HEK293 (cell line): ENCODE results near the gene SCAMP2.

Source experiments
- GLIS2 ChIP-seq: fragments of 450-650 bp; formaldehyde crosslinking; IDR thresholded peaks from 2 replicates; pipeline ENCODE4 v1.5.1; 2016; ENCODE audit warnings: missing biosample characterization, missing genetic modification characterization
- KLF17 ChIP-seq: fragments of 450-650 bp; formaldehyde crosslinking; IDR thresholded peaks from 2 replicates; pipeline ENCODE4 v1.5.1; 2016; ENCODE audit warnings: missing biosample characterization, missing genetic modification characterization
- MEIS1 ChIP-seq: sonication (generic); formaldehyde crosslinking; IDR thresholded peaks from 2 replicates; pipeline ENCODE4 v1.8.1; 2022; ENCODE audit warnings: missing genetic modification reagents, mild to moderate bottlenecking, borderline replicate concordance
- OVOL3 ChIP-seq: fragments of 450-650 bp; formaldehyde crosslinking; IDR thresholded peaks from 2 replicates; pipeline ENCODE4 v1.5.1; 2016; ENCODE audit warnings: missing biosample characterization, missing genetic modification characterization
- REST ChIP-seq: fragments of 450-650 bp; formaldehyde crosslinking; IDR thresholded peaks from 2 replicates; pipeline ENCODE4 v1.5.1; 2016; ENCODE audit warnings: missing biosample characterization, missing genetic modification characterization
- SETDB1 ChIP-seq: IDR thresholded peaks from one replicate; pipeline ENCODE4 v1.6.1; 2017; ENCODE audit warnings: mild to moderate bottlenecking, low read length, moderate library complexity, mixed read lengths; ENCODE audit not compliant: insufficient read length
- SP2 ChIP-seq: fragments of 450-650 bp; formaldehyde crosslinking; IDR thresholded peaks from 2 replicates; pipeline ENCODE4 v1.5.1; 2016; ENCODE audit warnings: missing biosample characterization, missing genetic modification characterization
- SP7 ChIP-seq: fragments of 450-650 bp; formaldehyde crosslinking; IDR thresholded peaks from 2 replicates; pipeline ENCODE4 v1.5.1; 2016; ENCODE audit warnings: missing biosample characterization, missing genetic modification characterization
- ZEB2 ChIP-seq: fragments of 450-650 bp; formaldehyde crosslinking; IDR thresholded peaks from 2 replicates; pipeline ENCODE4 v1.5.1; 2016; ENCODE audit warnings: missing biosample characterization, missing genetic modification characterization
- ZNF133 ChIP-seq: fragments of 450-650 bp; formaldehyde crosslinking; IDR thresholded peaks from 2 replicates; pipeline ENCODE4 v1.5.1; 2016; ENCODE audit warnings: missing biosample characterization, missing genetic modification characterization
- ZNF138 ChIP-seq: fragments of 450-650 bp; formaldehyde crosslinking; IDR thresholded peaks from 2 replicates; pipeline ENCODE4 v1.5.1; 2016; ENCODE audit warnings: missing biosample characterization, missing genetic modification characterization, borderline replicate concordance
- ZNF175 ChIP-seq: fragments of 450-650 bp; formaldehyde crosslinking; IDR thresholded peaks from 2 replicates; pipeline ENCODE4 v1.5.1; 2016; ENCODE audit warnings: missing biosample characterization, missing genetic modification characterization
- ZNF18 ChIP-seq: fragments of 450-650 bp; formaldehyde crosslinking; IDR thresholded peaks from 2 replicates; pipeline ENCODE4 v1.5.1; 2016; ENCODE audit warnings: missing biosample characterization, missing genetic modification characterization
- ZNF239 ChIP-seq: fragments of 450-650 bp; formaldehyde crosslinking; IDR thresholded peaks from 2 replicates; pipeline ENCODE4 v1.5.1; 2016; ENCODE audit warnings: missing biosample characterization, missing genetic modification characterization
- ZNF266 ChIP-seq: fragments of 450-650 bp; formaldehyde crosslinking; IDR thresholded peaks from 2 replicates; pipeline ENCODE4 v1.5.1; 2016; ENCODE audit warnings: missing biosample characterization, missing genetic modification characterization, low read depth
- ZNF341 ChIP-seq: fragments of 450-650 bp; formaldehyde crosslinking; IDR thresholded peaks from 2 replicates; pipeline ENCODE4; 2016; ENCODE audit warnings: low read depth, missing biosample characterization, missing genetic modification characterization
- ZNF354C ChIP-seq: fragments of 450-650 bp; formaldehyde crosslinking; IDR thresholded peaks from 2 replicates; pipeline ENCODE4 v1.5.1; 2016; ENCODE audit warnings: missing biosample characterization, missing genetic modification characterization, low read depth, borderline replicate concordance
- ZNF426 ChIP-seq: fragments of 450-650 bp; formaldehyde crosslinking; IDR thresholded peaks from 2 replicates; pipeline ENCODE4 v1.5.1; 2017; ENCODE audit warnings: missing biosample characterization, missing genetic modification characterization, mild to moderate bottlenecking, inconsistent platforms, moderate library complexity
- ZNF580 ChIP-seq: fragments of 450-650 bp; formaldehyde crosslinking; IDR thresholded peaks from 2 replicates; pipeline ENCODE4 v1.5.1; 2016; ENCODE audit warnings: missing biosample characterization, missing genetic modification characterization
- ZNF600 ChIP-seq: fragments of 450-650 bp; formaldehyde crosslinking; IDR thresholded peaks from 2 replicates; pipeline ENCODE4 v1.5.1; 2016; ENCODE audit warnings: missing biosample characterization, missing genetic modification characterization
- ZNF692 ChIP-seq: fragments of 450-650 bp; formaldehyde crosslinking; IDR thresholded peaks from 2 replicates; pipeline ENCODE4 v1.5.1; 2016; ENCODE audit warnings: missing biosample characterization, missing genetic modification characterization
- ZNF792 ChIP-seq: fragments of 450-650 bp; formaldehyde crosslinking; IDR thresholded peaks from 2 replicates; pipeline ENCODE4 v1.5.1; 2016; ENCODE audit warnings: missing biosample characterization, missing genetic modification characterization
- ZSCAN5A ChIP-seq: fragments of 450-650 bp; formaldehyde crosslinking; IDR thresholded peaks from 2 replicates; pipeline ENCODE4 v1.5.1; 2016; ENCODE audit warnings: missing biosample characterization, missing genetic modification characterization
- TF ChIP-seq, protein P1 (sequence below): fragments of 450-650 bp; formaldehyde crosslinking; IDR thresholded peaks from 2 replicates; pipeline ENCODE4 v1.5.1; 2017; ENCODE audit warnings: missing biosample characterization, missing genetic modification characterization
- TF ChIP-seq, protein P2 (sequence below): fragments of 450-650 bp; formaldehyde crosslinking; IDR thresholded peaks from 2 replicates; pipeline ENCODE4 v1.5.0; 2017; ENCODE audit warnings: missing biosample characterization, missing genetic modification characterization, borderline replicate concordance

The SCAMP2 gene

GRCh38 chr15:74816624-74817369, 56.4 kb downstream of the SCAMP2 start (continued):
- TF ChIP-seq MEIS1 (CRISPR knock-in tag) (no peak), ZNF266 (tag by site-specific recombination) (no peak), KLF17 (tag by site-specific recombination) (peak; percentile 32; the same call in 1 of the 2 replicates), ZNF341 (tag by site-specific recombination) (peak; percentile 39; the same call in 1 of the 2 replicates), ZNF580 (no peak), ZNF138 (no peak), ZNF133 (tag by site-specific recombination) (no peak), GLIS2 (tag by site-specific recombination) (peak; percentile 61; the same call in 1 of the 2 replicates), ZNF792 (tag by site-specific recombination) (no peak), REST (tag by site-specific recombination) (peak; percentile 46; the same call in 1 of the 2 replicates), ZNF692 (tag by site-specific recombination) (peak; percentile 36; the same call in 1 of the 2 replicates), ZNF239 (no peak), OVOL3 (tag by site-specific recombination) (no peak), SETDB1 (no peak), ZEB2 (tag by site-specific recombination) (peak; percentile 63), ZNF600 (tag by site-specific recombination) (peak; percentile 96), ZNF18 (no peak), ZSCAN5A (tag by site-specific recombination) (0 out of 2 replicates have a peak, but pooled peaks have one; percentile 23), ZNF175 (tag by site-specific recombination) (no peak), SP2 (tag by site-specific recombination) (no peak), ZNF354C (tag by site-specific recombination) (no peak), ZNF426 (no peak), SP7 (tag by site-specific recombination) (peak; percentile 80)
- TF ChIP-seq, protein P1, sequence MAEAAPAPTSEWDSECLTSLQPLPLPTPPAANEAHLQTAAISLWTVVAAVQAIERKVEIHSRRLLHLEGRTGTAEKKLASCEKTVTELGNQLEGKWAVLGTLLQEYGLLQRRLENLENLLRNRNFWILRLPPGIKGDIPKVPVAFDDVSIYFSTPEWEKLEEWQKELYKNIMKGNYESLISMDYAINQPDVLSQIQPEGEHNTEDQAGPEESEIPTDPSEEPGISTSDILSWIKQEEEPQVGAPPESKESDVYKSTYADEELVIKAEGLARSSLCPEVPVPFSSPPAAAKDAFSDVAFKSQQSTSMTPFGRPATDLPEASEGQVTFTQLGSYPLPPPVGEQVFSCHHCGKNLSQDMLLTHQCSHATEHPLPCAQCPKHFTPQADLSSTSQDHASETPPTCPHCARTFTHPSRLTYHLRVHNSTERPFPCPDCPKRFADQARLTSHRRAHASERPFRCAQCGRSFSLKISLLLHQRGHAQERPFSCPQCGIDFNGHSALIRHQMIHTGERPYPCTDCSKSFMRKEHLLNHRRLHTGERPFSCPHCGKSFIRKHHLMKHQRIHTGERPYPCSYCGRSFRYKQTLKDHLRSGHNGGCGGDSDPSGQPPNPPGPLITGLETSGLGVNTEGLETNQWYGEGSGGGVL (tag by site-specific recombination), result peak; percentile 58
- TF ChIP-seq, protein P2, sequence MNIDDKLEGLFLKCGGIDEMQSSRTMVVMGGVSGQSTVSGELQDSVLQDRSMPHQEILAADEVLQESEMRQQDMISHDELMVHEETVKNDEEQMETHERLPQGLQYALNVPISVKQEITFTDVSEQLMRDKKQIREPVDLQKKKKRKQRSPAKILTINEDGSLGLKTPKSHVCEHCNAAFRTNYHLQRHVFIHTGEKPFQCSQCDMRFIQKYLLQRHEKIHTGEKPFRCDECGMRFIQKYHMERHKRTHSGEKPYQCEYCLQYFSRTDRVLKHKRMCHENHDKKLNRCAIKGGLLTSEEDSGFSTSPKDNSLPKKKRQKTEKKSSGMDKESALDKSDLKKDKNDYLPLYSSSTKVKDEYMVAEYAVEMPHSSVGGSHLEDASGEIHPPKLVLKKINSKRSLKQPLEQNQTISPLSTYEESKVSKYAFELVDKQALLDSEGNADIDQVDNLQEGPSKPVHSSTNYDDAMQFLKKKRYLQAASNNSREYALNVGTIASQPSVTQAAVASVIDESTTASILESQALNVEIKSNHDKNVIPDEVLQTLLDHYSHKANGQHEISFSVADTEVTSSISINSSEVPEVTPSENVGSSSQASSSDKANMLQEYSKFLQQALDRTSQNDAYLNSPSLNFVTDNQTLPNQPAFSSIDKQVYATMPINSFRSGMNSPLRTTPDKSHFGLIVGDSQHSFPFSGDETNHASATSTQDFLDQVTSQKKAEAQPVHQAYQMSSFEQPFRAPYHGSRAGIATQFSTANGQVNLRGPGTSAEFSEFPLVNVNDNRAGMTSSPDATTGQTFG (tag by site-specific recombination), result no peak
